ENCODE results near the gene PIGW. TPM values are rescaled to one million over a fixed set of nuclear protein-coding genes. Genes with fewer than 3 reads are reported as not detected.

Gene PIGW
- total RNA-seq, 1 donor from 2014 or later, result 6.9 TPM

DNA sequence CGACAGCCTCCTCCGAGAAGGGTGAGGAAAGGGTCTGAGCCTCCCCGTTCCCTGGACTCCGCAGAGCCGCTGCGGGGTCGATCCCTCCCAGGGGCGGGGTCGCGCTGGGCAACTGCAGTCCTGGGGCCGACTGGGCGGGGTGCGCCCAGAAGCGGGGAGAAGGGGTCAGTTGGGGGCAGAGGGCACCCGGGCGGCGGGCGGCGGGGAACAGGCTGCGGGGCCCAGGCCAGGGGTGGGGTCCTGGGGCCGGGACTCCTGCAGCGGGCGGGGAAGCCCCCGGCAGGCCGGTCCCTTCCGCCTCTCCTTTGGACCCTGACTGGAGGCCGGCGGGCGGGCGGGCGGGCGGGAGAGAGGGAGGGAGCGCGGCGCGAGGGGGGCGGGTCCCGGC, 10.3 kb downstream of the PIGW start:
- no peak for TF ChIP-seq CTCF (conservative IDR thresholded peaks at IDR 0.05; ENCODE audit: low read depth, low read length)
- H3K4me3 ChIP-seq (ENCODE audit: low read depth, low read length), result peak overlapping the region; percentile 79
- no peak for DNase-seq (ENCODE audit: low read depth)

DNA sequence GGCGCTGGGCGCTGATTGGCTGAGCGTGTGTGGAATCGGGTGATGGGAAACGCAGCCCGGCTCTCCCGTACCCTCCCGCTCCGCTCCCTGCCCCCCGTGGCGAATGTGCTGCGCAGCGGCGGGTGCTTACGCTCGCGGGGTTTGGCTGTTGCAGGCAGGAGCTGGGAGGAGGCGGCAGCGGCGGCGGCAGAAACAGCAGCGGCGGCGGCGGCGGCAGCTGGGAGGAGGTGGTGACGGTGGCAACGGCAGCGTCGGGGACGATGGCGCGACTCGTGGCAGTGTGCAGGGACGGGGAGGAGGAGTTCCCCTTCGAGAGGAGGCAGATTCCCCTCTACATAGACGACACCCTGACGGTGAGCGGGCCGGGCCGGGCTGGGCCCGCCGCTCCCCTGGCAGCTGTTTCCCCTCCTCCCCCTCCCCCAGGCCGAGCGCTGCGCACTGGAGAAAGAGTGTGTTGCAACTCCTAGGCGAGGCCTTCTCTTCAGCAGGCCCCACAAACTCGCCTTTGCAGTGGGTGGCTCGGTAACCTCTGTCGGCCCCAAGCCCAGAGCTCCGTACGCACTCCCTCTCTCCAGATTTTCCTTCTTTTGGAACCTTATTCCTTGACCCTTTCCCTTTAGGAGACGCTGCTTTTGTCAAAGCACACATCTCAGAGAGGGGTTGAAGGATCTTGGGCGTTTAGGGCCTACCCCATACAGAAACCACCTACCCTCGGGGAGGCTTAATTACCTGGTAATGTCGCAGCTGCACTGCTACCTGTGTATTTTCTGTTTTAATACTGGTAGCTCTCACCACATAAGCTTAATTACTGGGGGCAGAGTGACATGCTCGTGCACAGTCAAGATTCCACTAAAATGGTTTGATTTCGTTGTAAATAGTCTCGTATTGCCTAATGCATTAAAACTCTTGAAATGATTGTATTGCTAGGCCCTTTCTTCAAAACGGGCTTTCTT, 11.0 kb downstream of the PIGW start:
- peak overlapping the region; percentile 79 for H3K4me3 ChIP-seq (ENCODE audit: low read depth, low read length)
- no peak for TF ChIP-seq CTCF (conservative IDR thresholded peaks at IDR 0.05; ENCODE audit: low read depth, low read length)
- DNase-seq (ENCODE audit: low read depth), result no peak

DNA sequence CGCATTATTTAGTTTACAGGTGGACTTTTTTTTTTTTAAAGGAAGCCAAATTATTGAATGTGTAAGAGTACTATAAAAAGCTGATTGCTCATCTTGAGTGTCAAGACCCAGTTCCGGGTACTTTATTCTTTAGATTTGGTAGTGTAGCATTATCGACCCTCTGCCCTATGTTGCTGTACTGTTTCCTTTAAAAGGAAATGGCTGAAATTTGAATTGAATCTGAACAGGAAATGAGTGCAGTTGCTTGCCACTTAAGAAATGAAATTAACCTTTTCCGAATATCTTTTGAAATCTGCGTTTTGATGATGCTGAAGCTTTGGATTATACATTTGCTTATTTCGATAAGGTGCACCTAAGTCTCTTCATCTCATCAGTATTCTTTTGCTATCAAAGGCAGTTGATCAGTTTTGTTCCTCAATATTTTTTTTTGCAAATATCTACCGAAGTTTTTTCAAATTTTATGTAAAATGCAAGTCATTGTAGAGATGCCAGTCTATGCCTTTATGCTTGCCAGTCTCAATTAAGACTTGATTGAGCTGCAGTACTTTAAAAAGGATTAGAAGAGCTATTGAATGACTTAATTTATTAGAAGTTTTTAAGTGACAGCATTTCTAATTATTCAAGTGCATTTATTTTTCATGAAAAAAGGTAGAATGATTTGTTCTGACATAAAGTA, 11.8 kb downstream of the PIGW start:
- TF ChIP-seq CTCF (conservative IDR thresholded peaks at IDR 0.05; ENCODE audit: low read depth, low read length), result no peak
- no peak for DNase-seq (ENCODE audit: low read depth)
- peak overlapping the region; percentile 79 for H3K4me3 ChIP-seq (ENCODE audit: low read depth, low read length)

- H3K4me3 ChIP-seq (ENCODE audit: low read depth, low read length), result peak overlapping the region; percentile 79
- no peak for TF ChIP-seq CTCF (conservative IDR thresholded peaks at IDR 0.05; ENCODE audit: low read depth, low read length)
Measured at GRCh38 chr17:36547776-36548175, 13.0 kb downstream of the PIGW start.

GRCh38 chr17:36550491-36551417, 16.0 kb downstream of the PIGW start:
- no peak for TF ChIP-seq CTCF (conservative IDR thresholded peaks at IDR 0.05; ENCODE audit: low read depth, low read length)
- DNase-seq (ENCODE audit: low read depth), result no peak

More at GRCh38 chr17:36547776-36548175, 13.0 kb downstream of the PIGW start:
- DNase-seq (ENCODE audit: low read depth), result no peak

DNA sequence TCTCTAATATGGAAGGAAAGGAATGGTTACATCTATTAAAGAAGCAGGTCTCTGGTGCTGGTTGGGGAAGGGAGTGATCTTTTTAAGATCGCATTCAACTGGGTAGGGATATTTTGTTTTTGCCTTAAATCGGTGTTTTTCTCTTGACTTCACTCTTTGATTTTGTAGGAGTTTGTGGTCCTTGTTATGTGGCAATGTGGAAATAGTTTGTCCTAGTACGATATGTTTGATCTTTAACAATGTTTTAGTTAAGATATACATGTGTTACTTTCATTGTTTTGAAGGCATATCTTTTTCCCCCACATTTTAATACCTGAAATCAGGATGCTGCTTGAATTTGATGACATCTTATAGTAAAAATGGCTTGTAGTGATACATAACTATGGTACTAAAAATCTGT, 18.7 kb downstream of the PIGW start:
- H3K4me3 ChIP-seq (ENCODE audit: low read depth, low read length), result no peak overlapping the region
- no peak for DNase-seq (ENCODE audit: low read depth)
- no peak for TF ChIP-seq CTCF (conservative IDR thresholded peaks at IDR 0.05; ENCODE audit: low read depth, low read length)

More at GRCh38 chr17:36550491-36551417, 16.0 kb downstream of the PIGW start:
- H3K4me3 ChIP-seq (ENCODE audit: low read depth, low read length), result no peak overlapping the region
